Measurements from ENCODE around the gene FER1L5.

- TF ChIP-seq CTCF (conservative IDR thresholded peaks at IDR 0.05 in 1 of 2, IDR thresholded peaks at IDR 0.05 in 1 of 2; ENCODE audit: extremely low read depth in 1 of 2, insufficient read depth in 1 of 2, low read depth in 1 of 2, low read length in 2 of 2) (no peak), EZH2 (IDR thresholded peaks at IDR 0.05; ENCODE audit: borderline replicate concordance, low read length) (no peak)
Measured at GRCh38 chr2:96710985-96711384, 68.4 kb downstream of the FER1L5 start.

Measured in mammary epithelial cell (primary cell).